IMR-90 (cell line): ENCODE data around the gene TEX13B. TPM values are rescaled to one million over a fixed set of nuclear protein-coding genes. Genes with fewer than 3 reads are reported as not detected.

Experiments used
- ATAC-seq: fragments of 200-7000 bp; cut with Tn5 transposase; 2 replicates; pipeline ENCODE4 v1.9.1; 2020; ENCODE audit warnings: low read depth, mild to moderate bottlenecking, moderate library complexity
- Bru-seq: library from RNA; stranded (reverse); fragments of 400-500 nt; gene quantifications from one replicate; lab custom pipeline; 2021; lab: Mats Ljungman, UMichigan
- BruChase-seq, 2 experiments: library from RNA; stranded (reverse); fragments of 400-500 nt; gene quantifications; one replicate each; lab custom pipeline; 2021; lab: Mats Ljungman, UMichigan
- BruUV-seq: library from RNA; stranded (reverse); fragments of 400-500 nt; replicated peaks from 2 replicates; lab custom pipeline; 2021; lab: Mats Ljungman, UMichigan
- CTCF ChIA-PET: fragments of 300-600 bp; formaldehyde crosslinking; extraction: SDS; loops from one replicate; lab custom pipeline; 2021; ENCODE audit warnings: antibody characterized with exemption; lab: Yijun Ruan, JAX
- POLR2A ChIA-PET: fragments of 300-600 bp; sonication (Branson Sonifier 250); formaldehyde crosslinking; loops from one replicate; lab custom pipeline; 2022; ENCODE audit warnings: antibody characterized with exemption; ENCODE audit not compliant: unreplicated experiment; lab: Charles Lee
- DNase-seq: peaks from one replicate; pipeline ENCODE4 v3.0.0; 2013
- H2AFZ ChIP-seq: replicated peaks from 2 replicates; pipeline ENCODE3; 2013; ENCODE audit warnings: low read length, mild to moderate bottlenecking; ENCODE audit not compliant: poor library complexity
- H2AK5ac ChIP-seq: 2 replicates; pipeline ENCODE4 v1.6.1; 2013; ENCODE audit warnings: low read depth, low read length, inconsistent platforms
- H2AK9ac ChIP-seq: replicated peaks from 2 replicates; pipeline ENCODE3; 2013; ENCODE audit warnings: mild to moderate bottlenecking, low read depth, low read length, moderate library complexity; ENCODE audit not compliant: poor library complexity
- H2BK120ac ChIP-seq: 2 replicates; pipeline ENCODE4 v1.6.1; 2013; ENCODE audit warnings: low read depth, low read length, inconsistent platforms
- H2BK15ac ChIP-seq: 3 replicates; pipeline ENCODE4 v1.6.1; 2013; ENCODE audit warnings: low read depth, low read length, inconsistent platforms
- H2BK20ac ChIP-seq: 2 replicates; pipeline ENCODE4 v1.6.1; 2013; ENCODE audit warnings: low read depth, mild to moderate bottlenecking, inconsistent platforms, low read length, moderate library complexity
- H2BK5ac ChIP-seq: 2 replicates; pipeline ENCODE4 v1.6.1; 2013; ENCODE audit warnings: mild to moderate bottlenecking, low read depth, low read length, inconsistent platforms; ENCODE audit not compliant: poor library complexity, severe bottlenecking
- H3K14ac ChIP-seq: replicated peaks from 2 replicates; pipeline ENCODE4 v1.6.1; 2013; ENCODE audit warnings: low read depth, low read length, inconsistent platforms
- H3K18ac ChIP-seq: 2 replicates; pipeline ENCODE4 v1.6.1; 2013; ENCODE audit warnings: low read depth, low read length, control low read depth
- H3K23ac ChIP-seq: 2 replicates; pipeline ENCODE4 v1.6.1; 2013; ENCODE audit warnings: low read depth, low read length, inconsistent platforms
- H3K27ac ChIP-seq: 2 replicates; pipeline ENCODE4 v1.5.1; 2013; ENCODE audit warnings: mild to moderate bottlenecking, control low read depth, low read length; ENCODE audit not compliant: insufficient read depth
- H3K27me3 ChIP-seq: 2 replicates; pipeline ENCODE4 v1.6.1; 2013; ENCODE audit warnings: low read length; ENCODE audit not compliant: control insufficient read depth, insufficient read depth
- H3K36me3 ChIP-seq: 2 replicates; pipeline ENCODE4 v1.6.1; 2013; ENCODE audit warnings: low read length, mixed read lengths; ENCODE audit not compliant: control insufficient read depth, insufficient read depth
- H3K4ac ChIP-seq: 2 replicates; pipeline ENCODE4 v1.6.1; 2013; ENCODE audit warnings: low read depth, low read length, inconsistent platforms
- H3K4me1 ChIP-seq: 2 replicates; pipeline ENCODE4 v1.6.1; 2013; ENCODE audit warnings: low read length, mixed read lengths; ENCODE audit not compliant: control insufficient read depth, insufficient read depth
- H3K4me2 ChIP-seq: 2 replicates; pipeline ENCODE4 v1.6.1; 2013; ENCODE audit warnings: low read depth, mild to moderate bottlenecking, control low read depth, low read length, moderate library complexity
- H3K4me3 ChIP-seq: 2 replicates; pipeline ENCODE4 v1.5.1; 2013; ENCODE audit warnings: low read depth, mild to moderate bottlenecking, control low read depth, low read length, moderate library complexity; ENCODE audit not compliant: insufficient read depth
- H3K56ac ChIP-seq: 2 replicates; pipeline ENCODE4 v1.6.1; 2013; ENCODE audit warnings: low read length, inconsistent platforms; ENCODE audit not compliant: insufficient read depth; ENCODE audit errors: extremely low read depth
- H3K79me1 ChIP-seq, 2 experiments: 2 replicates each; pipeline ENCODE4 v1.6.1; 2013; ENCODE audit warnings: low read length in 2 of 2, inconsistent platforms in 1 of 2, low read depth in 1 of 2
- H3K9ac ChIP-seq: 2 replicates; pipeline ENCODE4 v1.6.1; 2013; ENCODE audit warnings: low read depth, low read length, control low read depth
- H3K9me1 ChIP-seq: 2 replicates; pipeline ENCODE4 v1.6.1; 2013; ENCODE audit warnings: low read length, inconsistent platforms; ENCODE audit not compliant: insufficient read depth
- H3K9me3 ChIP-seq: 2 replicates; pipeline ENCODE4 v1.6.1; 2013; ENCODE audit warnings: low read length; ENCODE audit not compliant: control insufficient read depth, insufficient read depth
- H4K20me1 ChIP-seq: 2 replicates; pipeline ENCODE4 v1.6.1; 2013; ENCODE audit warnings: low read length, inconsistent platforms; ENCODE audit not compliant: insufficient read depth
- H4K5ac ChIP-seq: 2 replicates; pipeline ENCODE4 v1.6.1; 2013; ENCODE audit warnings: mild to moderate bottlenecking, low read depth, low read length, control low read depth
- H4K8ac ChIP-seq, 2 experiments: 2 replicates each; pipeline ENCODE4 v1.6.1; 2013; ENCODE audit warnings: low read depth in 2 of 2, low read length in 2 of 2, control low read depth in 1 of 2, inconsistent platforms in 1 of 2
- H4K91ac ChIP-seq: 2 replicates; pipeline ENCODE4 v1.6.1; 2013; ENCODE audit warnings: low read depth, low read length, inconsistent platforms; ENCODE audit not compliant: insufficient read depth
- BHLHE40 ChIP-seq: fragments of 150-350 bp; IDR thresholded peaks from 2 replicates; pipeline ENCODE4 v1.6.1; 2016; ENCODE audit warnings: mild to moderate bottlenecking, low read depth, low read length
- CHD1 ChIP-seq: IDR thresholded peaks from 2 replicates; pipeline ENCODE4 v1.6.1; 2012; ENCODE audit warnings: low read depth, low read length, improper control_type of control experiment
- ELK1 ChIP-seq: fragments of 150-350 bp; IDR thresholded peaks from 2 replicates; pipeline ENCODE4 v1.6.1; 2016; ENCODE audit warnings: low read depth, mild to moderate bottlenecking, low read length, moderate library complexity, borderline replicate concordance
- FOS ChIP-seq: fragments of 150-350 bp; IDR thresholded peaks from 2 replicates; pipeline ENCODE4 v1.6.1; 2016; ENCODE audit warnings: low read depth, low read length
- MAFK ChIP-seq: IDR thresholded peaks from 2 replicates; pipeline ENCODE4 v1.6.1; 2012; ENCODE audit warnings: low read depth, low read length, improper control_type of control experiment
- MAZ ChIP-seq: IDR thresholded peaks from 2 replicates; pipeline ENCODE4 v1.6.1; 2012; ENCODE audit warnings: low read depth, mild to moderate bottlenecking, low read length, improper control_type of control experiment, moderate library complexity, borderline replicate concordance
- MXI1 ChIP-seq: IDR thresholded peaks from 2 replicates; pipeline ENCODE4 v1.6.1; 2012; ENCODE audit warnings: low read depth, mild to moderate bottlenecking, low read length, moderate library complexity, borderline replicate concordance
- RCOR1 ChIP-seq: IDR thresholded peaks from 2 replicates; pipeline ENCODE4 v1.6.1; 2012; ENCODE audit warnings: mild to moderate bottlenecking, low read length, improper control_type of control experiment; ENCODE audit not compliant: insufficient replicate concordance
- SMC3 ChIP-seq: fragments of 150-350 bp; IDR thresholded peaks from 2 replicates; pipeline ENCODE4 v1.6.1; 2016; ENCODE audit warnings: low read depth, mild to moderate bottlenecking, antibody characterized with exemption, low read length, moderate library complexity
- WGBS, 2 experiments: methylation state at CpG; one replicate each; pipeline versions ENCODE4 v1.1.5 to v1.1.7; 2013; ENCODE audit warnings: missing lambda C conversion rate in 2 of 2; ENCODE audit not compliant: insufficient read length in 1 of 2; ENCODE audit errors: extremely low coverage in 2 of 2; 5-methylcytosine and 5-hydroxymethylcytosine counted together
- dilution Hi-C: fragments of 300-500 bp; cut with HindIII; formaldehyde crosslinking; loops from one replicate; pipeline ENCODE4 v1.14.3; 2018; ENCODE audit warnings: low sequenced_read_pairs; ENCODE audit not compliant: unreplicated experiment
- in situ Hi-C: fragments of 300-500 bp; cut with MboI; formaldehyde crosslinking; loops from 3 replicates; pipeline ENCODE4 v1.14.3; 2019; ENCODE audit warnings: low sequenced_read_pairs, inconsistent platforms, mixed read lengths
- intact Hi-C: fragments of 100-400 bp; cut with micrococcal nuclease; formaldehyde crosslinking; loops from 2 replicates; pipeline ENCODE4 v1.10.0; 2022
- long read RNA-seq: library from polyadenylated mRNA; unstranded; transcript quantifications from one replicate; pipeline ENCODE4 v2.0.0, GENCODE V29; 2021; ENCODE audit not compliant: unreplicated experiment
- polyA plus RNA-seq, 3 experiments: library from polyadenylated mRNA; depleted of rRNA; stranded (reverse); fragments of >200 nt; gene quantifications; 2 replicates each; pipeline ENCODE4 v1.2.3, GENCODE V29; 2012; ENCODE audit warnings: low replicate concordance in 1 of 3
- total RNA-seq: library from RNA; depleted of rRNA; stranded (reverse); fragments of >200 nt; gene quantifications from 2 replicates; pipeline ENCODE4 v1.2.3, GENCODE V29; 2012; rRNA removed

Gene TEX13B
- not detected in 2 replicates for total RNA-seq
- polyA plus RNA-seq (2012; rRNA removed) = not detected in 2 replicates
- not detected in 2 replicates for polyA plus RNA-seq (2012; cell fraction: cytosol; rRNA removed)
- not detected in 2 replicates for polyA plus RNA-seq (2012; cell fraction: nucleus; rRNA removed; ENCODE audit: low replicate concordance)
- Bru-seq, nascent RNA = not detected
- not detected for BruChase-seq, experiment 1, labeled RNA remaining after a 6-hour chase
- not detected for BruChase-seq, experiment 2, labeled RNA remaining after a 2-hour chase
- long read RNA-seq = 0 reads

- in situ Hi-C loops (no loop called here), intact Hi-C loops (no loop called here), dilution Hi-C loops (no loop called here)
- no peak within 1 kb of the TSS for H2BK5ac ChIP-seq
- H2AK5ac ChIP-seq = no peak within 1 kb of the TSS
- no peak for TF ChIP-seq MAFK
- TF ChIP-seq SMC3 = no peak
- no peak for TF ChIP-seq MAZ
- no peak for TF ChIP-seq FOS
- TF ChIP-seq RCOR1 = no peak
- TF ChIP-seq MXI1 = no peak
- TF ChIP-seq ELK1 = no peak
- TF ChIP-seq BHLHE40 = no peak
- no peak for TF ChIP-seq CHD1
- no peak within 1 kb of the TSS for H3K56ac ChIP-seq
- no peaks in the 10 kb centered on the region for H3K9me1 ChIP-seq
- H3K27ac ChIP-seq = no peak within 1 kb of the TSS
- no peaks in the 10 kb centered on the region for H3K4me1 ChIP-seq
- no peak within 1 kb of the TSS for H3K4ac ChIP-seq
- H3K18ac ChIP-seq = no peak within 1 kb of the TSS
- no peak within 1 kb of the TSS for H3K4me2 ChIP-seq
- no peak within 1 kb of the TSS for H3K23ac ChIP-seq
- POLR2A ChIA-PET = no interaction called here
- H2AFZ ChIP-seq = no peak within 1 kb of the TSS
- no TSS peak for BruUV-seq
- DNase-seq (no peak), ATAC-seq (no peak)
- no peak within 1 kb of the TSS for H4K5ac ChIP-seq
- H3K36me3 ChIP-seq = no peaks in the 10 kb centered on the region
- CTCF ChIA-PET = no interaction called here
- no peak within 1 kb of the TSS for H3K14ac ChIP-seq
- no peak within 1 kb of the TSS for H3K9ac ChIP-seq
- no peak within 1 kb of the TSS for H4K91ac ChIP-seq
- H3K79me1 ChIP-seq = no peaks in the 10 kb centered on the region
- H2BK15ac ChIP-seq = no peak within 1 kb of the TSS
- H3K9me3 ChIP-seq = no peaks in the 10 kb centered on the region
- H3K4me3 ChIP-seq = no peak within 1 kb of the TSS
- no peak within 1 kb of the TSS for H2AK9ac ChIP-seq
- H3K27me3 ChIP-seq = peaks cover 4% of the 10 kb centered on the region; the same call in 1 of the 2 replicates
- no peaks in the 10 kb centered on the region for H4K20me1 ChIP-seq
- H2BK20ac ChIP-seq = no peak within 1 kb of the TSS
- no peak within 1 kb of the TSS for H2BK120ac ChIP-seq
- WGBS, 2 experiments = no CpG with 5 or more reads among the region's 6 CpGs
- no peak within 1 kb of the TSS for H4K8ac ChIP-seq
Observed at GRCh38 chrX:107982356-107982755, at the start of gene TEX13B. Gene TEX13B, minus strand, starts transcription at chrX:107982370. Its CDS starts 243 bp downstream, at chrX:107982127.
